Natural killer cell (primary cell): Measurements from ENCODE around the gene SOX15. TPM values are rescaled to one million over a fixed set of nuclear protein-coding genes. Genes with fewer than 3 reads are reported as not detected.

Experiments
- ATAC-seq, 3 donors: fragments of 150-1000 bp in 2 of 3; fragments of 200-7000 bp in 1 of 3; cut with Tn5 transposase; 1 replicate in 1 of 3; 2 replicates in 2 of 3; pipeline ENCODE4 v1.10.0; 2021; ENCODE audit warnings: mild to moderate bottlenecking in 2 of 3, moderate library complexity in 2 of 3
- DNase-seq, 2 donors: peaks; one replicate each; pipeline versions ENCODE4 v3.0.0 to v3.0.0-alpha.2; 2013 to 2021; ENCODE audit warnings: mixed read lengths in 1 of 2
- H3K27ac ChIP-seq: one replicate; pipeline ENCODE4 v1.5.1; 2013; ENCODE audit warnings: mild to moderate bottlenecking, low read length
- H3K27me3 ChIP-seq: one replicate; pipeline ENCODE4 v1.6.1; 2013; ENCODE audit warnings: low read length; ENCODE audit not compliant: control insufficient read depth, insufficient read depth
- H3K36me3 ChIP-seq: one replicate; pipeline ENCODE4 v1.6.1; 2013; ENCODE audit warnings: low read length; ENCODE audit not compliant: control insufficient read depth, insufficient read depth
- H3K4me1 ChIP-seq: one replicate; pipeline ENCODE4 v1.6.1; 2013; ENCODE audit warnings: low read length; ENCODE audit not compliant: control insufficient read depth, insufficient read depth
- H3K4me3 ChIP-seq: one replicate; pipeline ENCODE4 v1.5.1; 2013; ENCODE audit warnings: low read length
- H3K9me3 ChIP-seq: one replicate; pipeline ENCODE4 v1.6.1; 2013; ENCODE audit warnings: low read length; ENCODE audit not compliant: control insufficient read depth, insufficient read depth
- H3K27ac Mint-ChIP-seq, 2 donors: one replicate each; pipeline ENCODE4 v1.8.0; 2022; ENCODE audit warnings: mild to moderate bottlenecking in 2 of 2, mixed read lengths in 2 of 2, moderate library complexity in 1 of 2
- H3K27me3 Mint-ChIP-seq, 2 donors: one replicate each; pipeline ENCODE4 v1.8.0; 2022; ENCODE audit warnings: low read depth in 2 of 2, mixed read lengths in 2 of 2
- H3K36me3 Mint-ChIP-seq: one replicate; pipeline ENCODE4 v1.8.0; 2022; ENCODE audit warnings: mixed read lengths
- H3K4me1 Mint-ChIP-seq, 2 donors: one replicate each; pipeline ENCODE4 v1.8.0; 2022; ENCODE audit warnings: mixed read lengths in 2 of 2
- H3K4me3 Mint-ChIP-seq: one replicate; pipeline ENCODE4 v1.8.0; 2022; ENCODE audit warnings: mild to moderate bottlenecking, moderate library complexity, mixed read lengths
- H3K9me3 Mint-ChIP-seq, 2 donors: one replicate each; pipeline ENCODE4 v1.8.0; 2022; ENCODE audit warnings: mixed read lengths in 2 of 2
- WGBS: methylation state at CpG from one replicate; pipeline ENCODE4 v1.1.7; 2013; ENCODE audit warnings: missing lambda C conversion rate; ENCODE audit not compliant: insufficient coverage; 5-methylcytosine and 5-hydroxymethylcytosine counted together
- intact Hi-C: fragments of 100-400 bp; cut with micrococcal nuclease; formaldehyde crosslinking; loops from one replicate; pipeline ENCODE4 v1.14.2; 2022
- total RNA-seq, 4 donors: library from RNA; stranded (reverse); fragments of 120-200 nt in 1 of 4; gene quantifications; one replicate each; pipeline versions ENCODE4 v1.2.3 to v1.2.4, GENCODE V29; 2013 to 2022
- TF ChIP-seq, protein P1 (sequence below): fragments of 200-600 bp; IDR thresholded peaks from one replicate; pipeline ENCODE4 v1.8.0; 2022; ENCODE audit warnings: antibody characterized with exemption

The SOX15 gene
- total RNA-seq, 3 donors from 2014 or later (not counting 1 experiment from before 2014, with no cell fraction given), result 0.27 TPM; not detected in 2

DNA sequence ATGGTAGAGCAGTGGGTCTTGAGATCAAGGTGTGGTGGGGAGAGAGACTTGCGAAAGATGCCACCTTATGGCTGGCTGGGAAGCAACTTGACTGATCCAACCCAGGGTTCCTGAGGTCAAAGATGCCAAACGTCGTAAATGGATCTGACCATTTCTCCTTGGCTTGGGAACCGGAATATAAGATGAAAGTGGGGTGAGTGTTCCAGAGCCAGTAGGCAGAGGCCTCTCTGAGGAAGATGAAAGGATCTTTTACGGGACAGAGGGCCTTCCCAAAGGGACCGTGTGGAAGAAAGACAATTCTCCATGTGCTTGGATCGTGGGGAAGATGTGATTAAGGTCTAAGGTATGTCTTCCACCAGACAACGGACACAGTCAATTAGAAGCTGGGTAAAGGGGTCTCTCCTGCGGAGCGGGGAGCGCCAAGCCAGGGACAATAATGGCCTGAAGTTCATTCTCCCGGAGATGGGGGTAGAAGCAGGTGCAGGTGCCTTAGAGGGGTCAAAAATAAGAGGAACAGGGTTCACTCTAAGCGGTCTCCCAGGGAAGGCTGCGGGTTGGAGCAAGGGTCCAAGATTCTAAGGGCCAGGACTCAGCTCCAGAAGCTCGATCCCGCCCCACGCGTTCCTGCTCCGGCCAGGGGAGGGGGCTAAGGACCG lies 24.0 kb upstream of the SOX15 start:
- no peaks in the 10 kb centered on the region for H3K9me3 Mint-ChIP-seq
- H3K27me3 Mint-ChIP-seq, result no peaks in the 10 kb centered on the region
- WGBS, result 14% methylated on average over 20 of the region's 20 CpGs
- peak overlapping the region; percentile 79 for H3K4me3 ChIP-seq
- H3K27ac ChIP-seq, result peak overlapping the region; percentile 72
- H3K9me3 ChIP-seq, result no peaks in the 10 kb centered on the region
- peak overlapping the region; percentile 94 to 95 for H3K27ac Mint-ChIP-seq
- H3K4me1 ChIP-seq, result peaks cover 17% of the 10 kb centered on the region
- DNase-seq (peak in 1 of 2 donors; percentile 33), ATAC-seq (no peak)
- TF ChIP-seq, protein P1, sequence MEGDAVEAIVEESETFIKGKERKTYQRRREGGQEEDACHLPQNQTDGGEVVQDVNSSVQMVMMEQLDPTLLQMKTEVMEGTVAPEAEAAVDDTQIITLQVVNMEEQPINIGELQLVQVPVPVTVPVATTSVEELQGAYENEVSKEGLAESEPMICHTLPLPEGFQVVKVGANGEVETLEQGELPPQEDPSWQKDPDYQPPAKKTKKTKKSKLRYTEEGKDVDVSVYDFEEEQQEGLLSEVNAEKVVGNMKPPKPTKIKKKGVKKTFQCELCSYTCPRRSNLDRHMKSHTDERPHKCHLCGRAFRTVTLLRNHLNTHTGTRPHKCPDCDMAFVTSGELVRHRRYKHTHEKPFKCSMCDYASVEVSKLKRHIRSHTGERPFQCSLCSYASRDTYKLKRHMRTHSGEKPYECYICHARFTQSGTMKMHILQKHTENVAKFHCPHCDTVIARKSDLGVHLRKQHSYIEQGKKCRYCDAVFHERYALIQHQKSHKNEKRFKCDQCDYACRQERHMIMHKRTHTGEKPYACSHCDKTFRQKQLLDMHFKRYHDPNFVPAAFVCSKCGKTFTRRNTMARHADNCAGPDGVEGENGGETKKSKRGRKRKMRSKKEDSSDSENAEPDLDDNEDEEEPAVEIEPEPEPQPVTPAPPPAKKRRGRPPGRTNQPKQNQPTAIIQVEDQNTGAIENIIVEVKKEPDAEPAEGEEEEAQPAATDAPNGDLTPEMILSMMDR, result no peak
- H3K4me3 Mint-ChIP-seq, result peak overlapping the region; percentile 91
- no peaks in the 10 kb centered on the region for H3K36me3 Mint-ChIP-seq
- intact Hi-C loops, result loop anchor here (2.0 kb wide), 2 partner anchors 41 to 73 kb away; partner anchors contain the start of gene TP53
- no peaks in the 10 kb centered on the region for H3K36me3 ChIP-seq
- H3K27me3 ChIP-seq, result no peaks in the 10 kb centered on the region
- peaks cover 29 to 53% of the 10 kb centered on the region in 2 donors for H3K4me1 Mint-ChIP-seq

DNA sequence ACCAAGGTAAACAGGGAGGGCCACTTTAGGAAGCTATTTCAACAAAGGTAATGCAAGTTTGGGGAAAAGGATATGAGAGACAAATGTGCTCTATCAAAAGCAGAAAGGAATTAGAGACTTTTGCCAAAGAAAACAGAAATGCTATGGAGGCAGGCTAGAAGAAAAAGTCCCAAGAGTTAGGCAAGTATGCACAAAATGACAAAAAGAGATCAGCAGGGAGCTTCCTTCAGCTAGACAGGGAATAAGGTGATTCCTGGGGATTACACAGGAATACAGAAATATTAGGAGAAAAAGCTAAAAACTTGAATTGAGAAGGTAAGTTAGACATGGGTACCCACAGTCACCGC lies 22.4 kb upstream of the SOX15 start:
- H3K4me1 ChIP-seq, result peaks cover 17% of the 10 kb centered on the region
- TF ChIP-seq, protein P1, result no peak
- Mint-ChIP-seq H3K4me1 (peaks cover 29 to 53% of the 10 kb centered on the region in 2 donors), H3K9me3 (no peaks in the 10 kb centered on the region), H3K4me3 (peak overlapping the region; percentile 91), H3K36me3 (no peaks in the 10 kb centered on the region), H3K27ac (peak overlapping the region; percentile 94 to 95), H3K27me3 (no peaks in the 10 kb centered on the region)
- H3K4me3 ChIP-seq, result no peak overlapping the region
- H3K9me3 ChIP-seq, result no peaks in the 10 kb centered on the region
- 100% methylated on average over 1 of the region's 1 CpG for WGBS
- H3K27me3 ChIP-seq, result no peaks in the 10 kb centered on the region
- H3K27ac ChIP-seq, result no peak overlapping the region
- H3K36me3 ChIP-seq, result no peaks in the 10 kb centered on the region
- intact Hi-C loops, result no loop called here
- no peak for ATAC-seq
- DNase-seq, result no peak

DNA sequence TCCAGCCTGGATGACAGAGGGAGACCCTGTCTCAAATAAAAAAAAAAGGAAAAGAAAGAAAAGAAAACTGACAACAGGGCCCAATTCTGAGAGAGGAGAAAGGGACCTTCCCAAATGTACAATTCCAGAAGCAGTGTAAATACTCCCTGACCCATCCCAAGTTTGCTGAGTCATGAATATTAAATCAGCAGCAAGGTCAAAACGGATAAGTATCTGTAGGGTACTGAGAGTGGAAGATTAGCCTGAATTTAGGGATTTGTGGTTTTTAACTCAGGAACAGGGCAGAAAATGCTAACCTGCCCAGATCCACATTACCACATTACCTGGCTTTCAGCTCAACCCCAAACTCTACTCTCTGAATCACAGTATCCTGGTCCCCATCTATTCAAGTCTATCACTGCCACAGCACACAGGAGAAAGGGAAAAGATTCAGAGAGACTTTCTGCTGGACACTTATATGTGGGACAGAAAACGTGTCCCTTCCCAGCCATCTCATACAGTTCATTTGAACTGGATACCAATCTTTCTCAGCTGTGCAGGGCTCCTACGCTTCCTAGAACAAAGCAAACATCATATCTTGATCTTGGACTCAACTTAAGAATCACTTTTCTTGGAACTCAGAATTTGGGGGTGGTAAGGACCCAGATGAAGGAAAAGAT lies 21.9 kb upstream of the SOX15 start:
- Histone ChIP-seq H3K36me3 (no peaks in the 10 kb centered on the region), H3K27me3 (no peaks in the 10 kb centered on the region), H3K4me3 (no peak overlapping the region), H3K9me3 (no peaks in the 10 kb centered on the region), H3K4me1 (peaks cover 17% of the 10 kb centered on the region), H3K27ac (no peak overlapping the region)
- Mint-ChIP-seq H3K36me3 (no peaks in the 10 kb centered on the region), H3K27ac (peak overlapping the region; percentile 94 to 95), H3K4me3 (peak overlapping the region; percentile 91), H3K4me1 (peaks cover 29 to 53% of the 10 kb centered on the region in 2 donors), H3K9me3 (no peaks in the 10 kb centered on the region), H3K27me3 (no peaks in the 10 kb centered on the region)
- intact Hi-C loops, result no loop called here
- 100% methylated on average over 3 of the region's 3 CpGs for WGBS
- TF ChIP-seq, protein P1, result no peak
- ATAC-seq, result no peak
- no peak for DNase-seq
